HG02610 (cell line): ENCODE measurements around the gene NAGLU.
A peak's percentile ranks its signal among the peaks of the same experiment; 100 is the strongest.

ENCODE experiments used
- ATAC-seq: cut with Tn5 transposase; IDR thresholded peaks from one replicate; pipeline ENCODE4 v1.9.1; 2021; ENCODE audit warnings: mild to moderate bottlenecking, moderate library complexity; ENCODE audit not compliant: unreplicated experiment

NAGLU gene

GRCh38 chr17:42536048-42536371 is at the start of gene NAGLU:
Gene NAGLU (plus strand): TSS chr17:42536241. CDS start chr17:42536273, 32 bp downstream.
- peak; percentile 80 for ATAC-seq

DNA sequence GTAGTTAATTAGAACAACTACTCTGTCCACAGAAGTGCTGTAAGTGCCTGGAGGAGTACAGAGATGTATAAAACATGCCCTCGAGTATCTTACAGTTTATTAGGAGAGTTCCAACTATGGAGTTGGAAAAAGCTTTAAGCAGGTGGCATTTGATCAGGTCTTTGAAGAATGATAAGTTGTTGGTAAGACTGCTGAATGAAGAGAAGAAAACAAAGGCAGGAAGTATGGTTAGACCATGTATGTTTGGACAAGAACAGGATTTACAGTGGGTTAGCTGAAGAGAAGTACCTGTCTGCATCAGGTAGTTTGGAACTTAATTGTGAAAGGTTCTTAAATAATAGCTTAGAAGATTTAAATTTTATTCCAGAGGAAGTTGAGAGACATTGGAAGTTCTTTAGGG is 48.0 kb upstream of the NAGLU start:
- no peak for ATAC-seq

DNA sequence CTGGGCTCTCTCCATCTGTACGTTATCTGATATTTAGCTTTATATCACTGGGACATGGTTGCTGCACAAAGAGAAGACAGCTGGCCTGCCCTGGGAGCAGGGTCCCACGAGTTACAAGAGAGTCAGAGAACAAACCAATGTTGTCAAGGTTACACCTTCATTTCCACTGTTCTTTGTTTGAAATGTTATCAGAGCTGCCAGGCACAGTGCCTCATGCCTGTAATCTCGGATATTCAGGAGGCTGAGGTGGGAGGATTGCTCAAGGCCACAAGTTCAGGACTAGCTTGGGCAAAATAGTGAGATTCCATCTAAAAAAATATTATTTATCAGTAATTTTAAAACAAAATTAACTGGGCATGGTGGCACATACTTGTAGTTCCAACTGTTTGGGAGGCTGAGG is 42.7 kb upstream of the NAGLU start:
- ATAC-seq: no peak

GRCh38 chr17:42494673-42495072 is 41.4 kb upstream of the NAGLU start:
- ATAC-seq: no peak

- no peak for ATAC-seq
Measured at GRCh38 chr17:42498828-42499227, 37.2 kb upstream of the NAGLU start.

- no peak for ATAC-seq
Measured at GRCh38 chr17:42502091-42502490, 34.0 kb upstream of the NAGLU start.

DNA sequence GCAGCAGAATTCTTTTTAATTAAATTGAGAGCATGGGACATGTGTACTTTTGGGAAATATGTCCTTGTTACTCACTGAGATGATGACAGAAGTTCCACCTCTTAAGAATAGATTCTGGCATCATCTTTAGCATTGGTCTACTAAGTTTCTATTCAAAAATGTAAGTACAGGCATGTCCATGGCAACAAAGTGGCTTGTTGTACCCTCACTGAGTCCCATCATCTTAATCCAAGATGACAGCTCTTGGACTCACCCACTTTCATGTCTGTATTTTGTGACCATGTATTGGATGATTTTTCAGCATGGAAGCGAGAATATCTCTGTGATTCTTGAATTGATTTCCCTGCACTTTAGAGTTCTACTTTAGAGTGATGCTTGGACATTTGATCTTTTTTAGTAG is 33.1 kb upstream of the NAGLU start:
- ATAC-seq: no peak

DNA sequence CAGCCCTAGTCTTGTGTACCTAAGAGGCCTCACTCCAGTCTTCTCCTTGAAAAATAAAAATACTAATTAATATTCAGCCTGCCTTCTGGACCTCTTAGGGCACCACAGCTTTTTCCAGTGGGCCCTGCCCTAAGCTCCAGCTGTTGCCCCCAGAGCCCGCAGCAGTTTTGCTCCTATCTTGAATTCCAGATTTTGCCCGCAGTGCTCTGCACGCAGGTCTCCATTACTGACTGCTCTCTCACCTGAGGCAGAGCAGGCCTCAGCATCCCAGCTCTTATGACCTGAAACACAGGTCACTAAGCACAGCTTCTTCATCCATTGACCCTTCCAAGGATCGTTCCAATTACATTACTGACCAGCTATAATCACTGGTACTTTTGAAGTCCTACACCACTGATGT is 28.4 kb upstream of the NAGLU start:
- no peak for ATAC-seq

- no peak for ATAC-seq
Measured at GRCh38 chr17:42508426-42509165, 27.4 kb upstream of the NAGLU start.

- no peak for ATAC-seq
Measured at GRCh38 chr17:42509409-42509808, 26.6 kb upstream of the NAGLU start.

DNA sequence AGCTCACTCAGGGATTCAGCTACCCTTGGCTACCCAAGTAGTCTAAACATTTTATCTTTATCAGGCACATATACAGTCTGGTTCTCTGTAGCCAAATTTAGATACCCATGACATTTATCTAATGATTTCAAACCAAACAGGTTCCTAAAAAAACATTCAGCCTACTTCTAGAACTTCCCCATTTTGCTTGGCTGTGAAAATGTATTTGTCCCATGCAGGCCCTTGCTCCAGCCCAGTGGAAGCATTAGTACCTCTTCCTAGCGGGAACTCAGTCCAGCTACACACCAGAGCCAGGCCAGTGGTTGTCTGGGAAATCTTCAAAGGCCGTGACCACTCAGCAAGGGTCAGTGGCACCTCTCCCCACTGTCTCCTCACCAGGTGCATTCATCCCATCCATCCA is 26.2 kb upstream of the NAGLU start:
- ATAC-seq: no peak

DNA sequence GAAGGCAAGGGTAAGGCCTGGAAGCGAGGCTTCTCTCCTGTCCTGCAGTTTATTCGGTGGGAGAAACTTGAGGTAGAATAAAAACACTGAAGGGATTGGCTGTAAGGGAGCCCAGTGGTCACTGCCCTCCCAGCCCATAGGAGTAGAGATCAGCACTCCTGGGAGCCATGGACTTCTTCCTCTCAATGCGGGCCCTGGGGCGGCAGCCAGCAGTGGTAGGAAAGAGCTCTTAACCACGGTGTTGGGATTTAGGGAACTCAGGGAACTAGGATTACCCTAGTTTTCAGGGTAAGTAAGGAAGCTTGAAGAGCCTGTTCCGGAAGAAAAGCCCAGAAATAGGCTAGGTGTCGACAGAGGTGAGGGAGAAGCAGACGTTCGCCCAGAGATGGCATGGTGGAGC is 23.8 kb upstream of the NAGLU start:
- ATAC-seq: no peak

DNA sequence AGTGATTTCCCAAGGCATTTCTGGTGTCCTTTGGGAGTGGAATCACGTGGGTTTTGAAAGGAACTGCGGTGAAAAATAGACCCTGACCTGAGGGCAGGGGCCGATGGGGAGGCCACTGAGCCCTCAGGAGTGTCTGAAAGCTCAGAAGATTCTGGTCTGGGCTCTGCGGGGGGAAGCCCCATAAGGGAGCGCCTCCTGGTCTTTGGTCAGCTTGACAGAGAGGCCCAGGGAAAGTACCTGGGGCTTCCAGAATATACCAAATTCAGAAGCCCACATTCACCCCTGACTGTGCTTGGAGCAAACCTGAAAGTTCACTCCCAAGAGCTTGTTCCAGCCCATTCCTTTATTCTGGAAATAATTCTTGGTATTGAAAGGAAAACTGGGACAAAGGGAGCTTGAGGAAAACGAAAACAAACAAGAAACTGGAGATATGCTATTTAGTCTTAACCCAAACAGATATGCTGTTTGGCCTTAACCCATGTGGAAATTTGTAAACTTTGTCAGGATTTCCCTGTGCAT is 23.2 kb upstream of the NAGLU start:
- ATAC-seq: peak; percentile 51

GRCh38 chr17:42513686-42514085 is 22.4 kb upstream of the NAGLU start:
- no peak for ATAC-seq

GRCh38 chr17:42514279-42514678 is 21.8 kb upstream of the NAGLU start:
- ATAC-seq: no peak

GRCh38 chr17:42514867-42515266 is 21.2 kb upstream of the NAGLU start:
- no peak for ATAC-seq

DNA sequence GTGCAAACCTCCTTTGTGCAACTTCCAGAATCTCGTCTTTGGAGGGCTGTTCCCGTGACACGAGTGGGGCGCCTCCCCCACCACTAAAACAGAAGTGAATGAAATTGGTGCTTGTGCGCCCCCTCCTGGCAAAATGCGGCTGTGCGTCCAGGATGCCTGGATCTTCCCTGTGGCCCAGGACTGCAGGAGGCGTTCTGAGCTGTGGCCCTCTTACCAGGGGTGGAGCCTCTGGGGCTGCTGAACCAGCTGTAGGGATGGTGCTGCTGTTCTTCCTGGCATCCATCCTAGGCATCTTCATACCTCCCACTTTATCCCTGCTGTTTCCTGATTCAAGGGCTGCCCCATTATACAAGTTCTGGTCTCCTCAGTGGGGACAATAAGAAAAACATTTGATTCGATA is 18.5 kb upstream of the NAGLU start:
- ATAC-seq: no peak

DNA sequence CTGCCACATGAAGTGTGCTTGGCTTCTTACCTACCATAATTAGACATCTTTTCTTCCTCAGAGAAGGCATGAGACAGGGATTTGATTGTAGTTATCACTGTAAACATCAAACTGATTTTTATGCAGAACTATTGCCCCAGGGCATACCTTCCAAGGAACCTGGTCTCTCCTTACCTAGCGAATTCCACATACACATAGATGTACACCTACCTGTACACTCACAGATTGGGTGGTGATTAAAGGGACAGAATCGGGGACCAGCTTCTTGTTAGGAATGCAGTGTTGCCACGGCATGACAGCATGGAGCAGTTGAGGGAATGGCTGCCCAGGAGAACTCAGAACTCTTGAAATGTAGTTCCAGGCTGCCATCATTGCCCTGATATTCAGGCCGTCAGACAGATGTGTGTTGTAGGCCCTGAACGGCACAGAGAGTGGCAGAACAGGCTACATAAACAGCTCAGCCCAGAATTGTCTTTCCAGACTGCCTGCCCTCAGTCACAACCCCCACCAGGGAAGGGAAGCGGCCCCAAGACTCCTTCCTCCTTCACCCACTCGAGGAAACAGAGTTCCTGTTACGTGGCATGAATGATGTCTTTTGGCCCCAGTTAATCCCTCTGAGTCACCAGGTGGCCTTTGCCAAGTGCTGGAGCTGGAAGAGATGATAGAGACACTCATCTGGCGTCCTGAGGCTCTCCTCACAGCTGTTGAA is 17.8 kb upstream of the NAGLU start:
- ATAC-seq: no peak

- ATAC-seq: no peak
Measured at GRCh38 chr17:42518755-42519545, 17.1 kb upstream of the NAGLU start.

GRCh38 chr17:42519546-42520491 is 16.2 kb upstream of the NAGLU start:
- no peak for ATAC-seq

DNA sequence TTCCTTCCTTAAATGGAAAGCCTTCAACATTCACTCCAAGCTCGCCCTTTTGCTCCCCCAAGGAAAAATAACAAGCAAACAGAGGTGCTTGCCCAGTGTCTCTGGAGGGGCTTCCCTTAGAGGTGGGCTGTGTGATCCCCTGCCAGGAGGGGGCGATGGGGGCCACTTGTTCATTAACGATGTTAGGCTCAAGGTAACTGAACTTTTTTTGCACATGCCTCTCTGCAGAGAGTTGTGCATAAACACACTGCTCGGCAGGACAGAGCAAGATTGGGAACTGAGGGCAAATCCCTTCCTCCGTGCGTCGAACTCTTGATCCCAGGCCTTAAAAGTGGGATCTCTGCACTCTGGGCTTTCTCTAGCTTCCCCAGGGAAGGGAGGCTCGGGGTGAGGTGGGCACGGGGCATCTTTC is 15.5 kb upstream of the NAGLU start:
- ATAC-seq: no peak
